ENCODE results near the gene CD6.

- TF ChIP-seq POLR2A (IDR thresholded peaks at IDR 0.05; ENCODE audit: low read length) (no peak), CTCF (IDR thresholded peaks at IDR 0.05) (no peak), KDM1A (IDR thresholded peaks at IDR 0.05; ENCODE audit: low read depth) (no peak), NFE2L2 (conservative IDR thresholded peaks at IDR 0.05; ENCODE audit: low read length) (no peak), CBX2 (IDR thresholded peaks at IDR 0.05; ENCODE audit: borderline replicate concordance, low read depth) (no peak), GATA3 (IDR thresholded peaks at IDR 0.05; ENCODE audit: borderline replicate concordance) (no peak), MYC (IDR thresholded peaks at IDR 0.05; ENCODE audit: borderline replicate concordance, low read length) (no peak), BHLHE40 (IDR thresholded peaks at IDR 0.05; ENCODE audit: low read depth, low read length) (no peak), MAX (IDR thresholded peaks at IDR 0.05) (no peak), SMC3 (IDR thresholded peaks at IDR 0.05) (no peak), PHF8 (IDR thresholded peaks at IDR 0.05; ENCODE audit: borderline replicate concordance, low read depth) (no peak)
These were observed 52.5 kb downstream of the CD6 start for GRCh38 chr11:61023966-61024295.
